ENCODE results near the gene UBALD1. TPM values are rescaled to one million over a fixed set of nuclear protein-coding genes. Genes with fewer than 3 reads are reported as not detected.

The UBALD1 gene
- total and polyA plus RNA-seq, 9 of the 15 experiments (the other 6 are each of a cell fraction or from before 2014, with no cell fraction given) = 1.3 to 38.0 (median 6.2) TPM; not detected in 2

DNA sequence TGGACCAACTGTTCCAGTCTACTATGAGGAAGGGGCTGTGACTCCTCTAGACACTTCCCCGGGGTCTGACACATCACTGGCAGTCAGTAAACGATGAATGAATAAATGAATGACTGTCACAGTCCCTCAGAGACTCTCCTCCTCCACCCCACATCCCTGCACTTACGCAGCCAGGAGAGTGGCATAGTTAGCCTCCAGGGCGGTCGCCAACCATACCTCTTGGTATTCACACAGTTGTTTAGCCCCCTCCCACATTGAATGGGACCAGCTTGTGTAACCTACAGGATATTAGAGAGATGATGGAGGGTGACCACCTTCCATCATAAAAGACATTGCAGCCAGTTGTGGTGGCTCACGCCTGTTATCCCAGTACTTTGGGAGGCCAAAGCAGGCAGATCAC is 25.7 kb downstream of the UBALD1 start:
- H3K9ac ChIP-seq (ENCODE audit: insufficient read depth in 1 of 2, low read depth in 2 of 2, low read length in 2 of 2) = no peak overlapping the region
- POLR2A ChIA-PET = interaction anchor here (1.2 kb wide), 1 partner anchor 10 kb away, joined by 6 read pairs; no protein-coding TSS in a partner anchor
- H3K4me1 ChIP-seq (replicated peaks in 1 of 2; ENCODE audit: control insufficient read depth in 2 of 2, insufficient read depth in 2 of 2, low read length in 2 of 2) = peaks cover 0 to 19% of the 10 kb centered on the region in 2 experiments; a peak in 2 of 5 replicates
- H3K4me3 ChIP-seq = no peak overlapping the region
- intact Hi-C loops (cut with micrococcal nuclease) (no loop called here), in situ Hi-C loops (cut with MboI) (loop anchor here (5.0 kb wide), 1 partner anchor 67 kb away; no protein-coding TSS in a partner anchor)
- no peak for FAIRE-seq
- H3K79me2 ChIP-seq (ENCODE audit: control insufficient read depth, insufficient read depth, low read length) = no peaks in the 10 kb centered on the region
- no TSS peak for BruUV-seq (replicated peaks)
- H4K20me1 ChIP-seq (replicated peaks; ENCODE audit: control insufficient read depth, insufficient read depth, low read length) = 0 out of 2 replicates have a peak, but pooled peaks cover 4% of the 10 kb centered on the region
- no peak for TF ChIP-seq ZNF232 (CRISPR knock-in tag; IDR thresholded peaks at IDR 0.05)
- 10% methylated on average over 6 of the region's 6 CpGs for WGBS (ENCODE audit: insufficient coverage, low coverage, missing lambda C conversion rate)
- no peaks in the 10 kb centered on the region for H3K9me1 ChIP-seq (ENCODE audit: control insufficient read depth, insufficient read depth, low read length)
- H3K9me3 ChIP-seq (replicated peaks; ENCODE audit: control insufficient read depth, insufficient read depth, low read depth, low read length) = peaks cover 7% of the 10 kb centered on the region
- ATAC-seq = no peak
- H3K27ac ChIP-seq (ENCODE audit: extremely low read depth, low read depth, low read length) = no peak overlapping the region
- CTCF ChIA-PET (ENCODE audit: low intra/inter-chr PET ratio) = no interaction called here
- no peak overlapping the region for H3K4me2 ChIP-seq (ENCODE audit: insufficient read depth, low read length)
- H3K36me3 ChIP-seq (ENCODE audit: control insufficient read depth, insufficient read depth, low read length) = no peaks in the 10 kb centered on the region
- no peak overlapping the region for H2AFZ ChIP-seq (ENCODE audit: low read depth, low read length)
- no peak for DNase-seq (ENCODE audit: extremely low read depth in 1 of 4, low spot score in 3 of 4)
- peaks cover 45 to 68% of the 10 kb centered on the region in 2 experiments for H3K27me3 ChIP-seq (ENCODE audit: control insufficient read depth in 2 of 2, insufficient read depth in 2 of 2, low read length in 2 of 2)

DNA sequence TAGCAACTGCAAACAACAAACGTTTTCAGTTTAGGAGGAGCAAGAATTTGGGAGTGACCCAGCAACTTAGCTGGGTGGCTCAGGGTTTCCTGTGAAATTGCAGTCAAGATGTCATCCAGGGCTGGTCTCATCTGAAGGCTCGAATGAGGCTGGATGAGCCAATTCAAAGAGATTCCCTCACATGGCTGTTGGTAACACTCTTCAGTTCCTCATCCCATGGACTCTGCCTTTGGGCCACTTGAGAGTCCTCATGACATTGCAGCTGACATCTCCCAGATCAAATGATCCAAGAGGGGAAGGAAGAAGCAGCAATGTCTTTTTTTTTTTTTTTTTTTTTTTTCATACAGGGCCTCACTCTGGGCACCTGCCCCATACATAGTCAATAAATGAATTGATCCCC is 26.3 kb downstream of the UBALD1 start:
- WGBS (ENCODE audit: insufficient coverage, low coverage, missing lambda C conversion rate) = 0% methylated on average over 2 of the region's 2 CpGs
- H3K4me3 ChIP-seq = no peak overlapping the region
- POLR2A ChIA-PET = interaction anchor here (0.8 to 1.2 kb wide), 2 partner anchors 11 to 370 kb away, joined by 3 to 6 read pairs; partner anchors contain the start of gene SEC14L5
- BruUV-seq (replicated peaks) = no TSS peak
- peaks cover 0 to 16% of the 10 kb centered on the region in 2 experiments; a peak in 2 of 5 replicates for H3K4me1 ChIP-seq (replicated peaks in 1 of 2; ENCODE audit: control insufficient read depth in 2 of 2, insufficient read depth in 2 of 2, low read length in 2 of 2)
- no peaks in the 10 kb centered on the region for H3K79me2 ChIP-seq (ENCODE audit: control insufficient read depth, insufficient read depth, low read length)
- H3K4me2 ChIP-seq (ENCODE audit: insufficient read depth, low read length) = no peak overlapping the region
- H3K27me3 ChIP-seq (ENCODE audit: control insufficient read depth in 2 of 2, insufficient read depth in 2 of 2, low read length in 2 of 2) = peaks cover 40 to 62% of the 10 kb centered on the region in 2 experiments; a peak in 4 of 5 replicates
- H4K20me1 ChIP-seq (replicated peaks; ENCODE audit: control insufficient read depth, insufficient read depth, low read length) = 0 out of 2 replicates have a peak, but pooled peaks cover 4% of the 10 kb centered on the region
- CTCF ChIA-PET (ENCODE audit: low intra/inter-chr PET ratio) = no interaction called here
- in situ Hi-C loops (cut with MboI) = loop anchor here (5.0 kb wide), 1 partner anchor 66 kb away; no protein-coding TSS in a partner anchor
- TF ChIP-seq ZBTB17 (CRISPR knock-in tag; IDR thresholded peaks at IDR 0.05) (no peak), CBX3 (IDR thresholded peaks at IDR 0.05; ENCODE audit: borderline replicate concordance in 1 of 2, low read length in 2 of 2) (0 out of 3 replicates have a peak, but pooled peaks of 1 of the 2 experiments have one; percentile 29)
- H3K27ac ChIP-seq (ENCODE audit: extremely low read depth, low read depth, low read length) = no peak overlapping the region
- H3K9ac ChIP-seq (ENCODE audit: insufficient read depth in 1 of 2, low read depth in 2 of 2, low read length in 2 of 2) = no peak overlapping the region
- H3K9me3 ChIP-seq (replicated peaks; ENCODE audit: control insufficient read depth, insufficient read depth, low read depth, low read length) = peaks cover 7% of the 10 kb centered on the region
- no peak overlapping the region for H2AFZ ChIP-seq (ENCODE audit: low read depth, low read length)
- ATAC-seq (no peak), DNase-seq (ENCODE audit: extremely low read depth in 1 of 4, low spot score in 3 of 4) (no peak), FAIRE-seq (no peak)
- no peaks in the 10 kb centered on the region for H3K36me3 ChIP-seq (ENCODE audit: control insufficient read depth, insufficient read depth, low read length)
- H3K9me1 ChIP-seq (ENCODE audit: control insufficient read depth, insufficient read depth, low read length) = no peaks in the 10 kb centered on the region
- intact Hi-C loops (cut with micrococcal nuclease) = no loop called here
